ENCODE results near the gene BRI3. TPM values are rescaled to one million over a fixed set of nuclear protein-coding genes. Genes with fewer than 3 reads are reported as not detected.
A peak's percentile ranks its signal among the peaks of the same experiment; 100 is the strongest.

Gene BRI3, protein sequence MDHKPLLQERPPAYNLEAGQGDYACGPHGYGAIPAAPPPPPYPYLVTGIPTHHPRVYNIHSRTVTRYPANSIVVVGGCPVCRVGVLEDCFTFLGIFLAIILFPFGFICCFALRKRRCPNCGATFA
- total RNA-seq (ENCODE audit: low replicate concordance), result 151 and 190 TPM in 2 replicates
- long read RNA-seq, partial matches to known transcripts, result 0 of 2 reads
- long read RNA-seq, other reads (novel, unspliced or antisense), result 1 of 2 reads

DNA sequence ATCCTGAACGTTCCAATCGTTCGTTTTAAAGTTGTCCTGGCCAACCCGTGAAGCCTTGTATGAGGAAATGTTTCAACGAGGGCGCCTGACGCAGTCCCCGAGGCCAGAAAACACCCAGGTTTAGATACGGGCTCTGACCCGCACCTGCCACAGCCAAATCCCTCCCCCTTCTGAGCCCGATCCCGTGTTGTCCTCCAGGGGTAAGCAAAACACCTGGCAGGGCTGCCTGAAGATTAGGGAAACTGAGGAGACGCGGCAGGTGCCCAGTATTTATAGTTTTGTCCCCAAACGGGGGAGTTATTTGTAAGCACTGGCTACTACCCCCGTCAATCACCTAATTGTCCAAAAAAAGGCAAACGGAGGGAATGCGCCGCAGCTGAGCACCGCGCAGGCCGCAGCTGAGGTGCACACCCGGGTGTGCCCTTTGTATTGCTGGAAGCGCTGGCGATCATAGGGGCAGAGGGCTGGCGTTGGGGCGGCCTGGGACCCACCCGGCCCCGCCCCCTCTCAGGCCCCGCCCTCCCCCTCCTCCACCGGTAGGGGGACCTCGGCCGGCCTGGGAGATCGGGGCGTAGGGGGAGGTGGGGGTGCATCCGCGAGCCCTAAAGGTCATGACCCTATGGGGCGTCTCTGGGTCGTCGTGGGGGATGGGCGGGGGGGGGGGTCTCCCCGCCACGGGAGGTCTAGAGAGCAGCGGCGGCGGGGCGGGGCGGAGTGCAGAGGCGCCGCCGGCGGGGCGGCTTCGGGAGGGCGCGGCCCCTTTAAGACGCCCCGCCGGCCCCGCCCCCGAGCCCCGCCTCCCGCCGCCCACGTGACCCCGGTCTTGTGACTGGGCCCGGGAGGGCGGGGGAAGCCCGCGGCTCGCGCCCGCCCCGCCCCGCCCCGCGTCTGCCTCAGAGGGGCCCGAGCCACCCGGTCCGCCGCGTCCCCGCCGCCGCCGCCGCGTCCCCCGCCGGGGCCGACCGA is at the start of gene BRI3:
Gene BRI3 (plus strand): TSS at position 896 of the 966 bp plus-strand sequence. CDS start 110 bp downstream, outside the sequence.
- TF ChIP-seq CTCF (conservative IDR thresholded peaks at IDR 0.05), result no peak
- Mint-ChIP-seq H3K27ac (peak within 1 kb of the TSS; percentile 94), H3K4me3 (peak within 1 kb of the TSS; percentile 92), H3K36me3 (no peaks in the 10 kb centered on the region), H3K4me1 (ENCODE audit: unreplicated experiment) (peaks cover 19% of the 10 kb centered on the region), H3K27me3 (no peaks in the 10 kb centered on the region), H3K9me3 (no peaks in the 10 kb centered on the region)
- DNase-seq (ENCODE audit: extremely low spot score, unreplicated experiment), result peak; percentile 90

DNA sequence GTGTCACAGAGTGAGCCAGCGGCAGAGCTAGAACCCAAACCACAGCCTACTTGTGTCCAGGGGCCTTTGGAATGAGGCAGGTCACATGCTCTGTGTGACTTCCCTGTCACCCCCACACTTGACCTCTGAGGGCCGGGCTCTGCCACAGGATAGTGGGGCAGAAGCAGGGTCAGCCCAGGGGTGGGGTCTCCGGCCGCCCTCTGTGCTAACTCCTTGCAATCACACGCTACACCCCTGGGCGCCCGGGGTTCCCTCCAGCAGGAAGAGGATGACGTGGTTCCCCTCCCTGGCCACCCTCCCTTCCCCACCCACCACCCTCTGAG is 49.3 kb upstream of the BRI3 start:
- no peak for DNase-seq (ENCODE audit: extremely low spot score, unreplicated experiment)
- no peak overlapping the region for H3K27ac Mint-ChIP-seq
- no peaks in the 10 kb centered on the region for H3K4me1 Mint-ChIP-seq (ENCODE audit: unreplicated experiment)
- no peaks in the 10 kb centered on the region for H3K27me3 Mint-ChIP-seq
- no peaks in the 10 kb centered on the region for H3K9me3 Mint-ChIP-seq
- H3K36me3 Mint-ChIP-seq, result no peaks in the 10 kb centered on the region
- no peak overlapping the region for H3K4me3 Mint-ChIP-seq
- no peak for TF ChIP-seq CTCF (conservative IDR thresholded peaks at IDR 0.05)

- no peak overlapping the region for H3K27ac Mint-ChIP-seq
- no peaks in the 10 kb centered on the region for H3K27me3 Mint-ChIP-seq
- TF ChIP-seq CTCF (conservative IDR thresholded peaks at IDR 0.05), result no peak
Measured at GRCh38 chr7:98232799-98233198, 48.7 kb upstream of the BRI3 start.

DNA sequence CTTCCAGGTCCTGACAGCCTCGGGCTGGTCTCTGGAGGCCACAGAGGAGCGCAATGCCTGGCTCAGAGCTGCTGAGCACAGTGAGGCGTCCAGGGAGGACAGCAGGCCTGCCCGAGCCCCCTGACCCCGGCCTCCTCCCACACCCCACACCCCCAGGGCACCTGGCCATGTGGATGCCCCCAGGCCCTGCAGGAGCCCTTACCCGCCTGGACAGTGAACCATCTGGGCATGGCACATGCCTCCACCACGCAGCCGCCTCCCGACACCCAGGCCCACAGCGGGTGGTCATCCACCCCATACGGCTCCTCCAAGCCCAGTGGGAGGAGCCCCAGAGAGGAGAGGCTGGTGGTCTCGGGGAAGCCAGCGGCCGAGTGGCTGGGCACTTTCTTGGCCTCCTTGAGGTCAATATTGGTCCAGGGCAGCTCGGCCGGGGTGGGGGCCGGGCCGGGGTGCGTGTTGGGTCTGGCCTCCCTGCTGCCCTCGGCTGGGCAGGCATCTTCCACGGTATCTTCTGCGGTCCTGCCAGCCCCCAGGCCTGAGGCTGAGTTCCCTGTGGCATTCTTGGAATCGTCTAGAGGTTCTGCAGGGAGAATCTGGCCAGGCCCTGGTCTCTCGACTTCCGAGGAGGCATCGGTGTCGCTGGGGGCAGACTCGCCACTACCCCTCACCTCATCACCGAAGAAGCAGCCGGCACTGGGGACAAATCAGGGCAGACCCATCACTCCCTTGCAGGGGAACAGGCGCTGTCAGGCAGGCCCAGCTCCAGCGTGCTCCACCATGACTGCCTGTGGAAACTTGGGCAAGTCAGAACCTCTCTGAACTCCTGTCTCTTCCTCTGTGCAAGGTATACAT is 48.0 kb upstream of the BRI3 start:
- TF ChIP-seq CTCF (conservative IDR thresholded peaks at IDR 0.05), result no peak
- Mint-ChIP-seq H3K36me3 (no peaks in the 10 kb centered on the region), H3K27ac (no peak overlapping the region), H3K4me3 (no peak overlapping the region), H3K4me1 (ENCODE audit: unreplicated experiment) (no peaks in the 10 kb centered on the region), H3K27me3 (no peaks in the 10 kb centered on the region), H3K9me3 (no peaks in the 10 kb centered on the region)
- DNase-seq (ENCODE audit: extremely low spot score, unreplicated experiment), result no peak

More at GRCh38 chr7:98232799-98233198, 48.7 kb upstream of the BRI3 start:
- DNase-seq (ENCODE audit: extremely low spot score, unreplicated experiment), result no peak
- H3K4me1 Mint-ChIP-seq (ENCODE audit: unreplicated experiment), result no peaks in the 10 kb centered on the region
- no peak overlapping the region for H3K4me3 Mint-ChIP-seq
- H3K9me3 Mint-ChIP-seq, result no peaks in the 10 kb centered on the region
- no peaks in the 10 kb centered on the region for H3K36me3 Mint-ChIP-seq

DNA sequence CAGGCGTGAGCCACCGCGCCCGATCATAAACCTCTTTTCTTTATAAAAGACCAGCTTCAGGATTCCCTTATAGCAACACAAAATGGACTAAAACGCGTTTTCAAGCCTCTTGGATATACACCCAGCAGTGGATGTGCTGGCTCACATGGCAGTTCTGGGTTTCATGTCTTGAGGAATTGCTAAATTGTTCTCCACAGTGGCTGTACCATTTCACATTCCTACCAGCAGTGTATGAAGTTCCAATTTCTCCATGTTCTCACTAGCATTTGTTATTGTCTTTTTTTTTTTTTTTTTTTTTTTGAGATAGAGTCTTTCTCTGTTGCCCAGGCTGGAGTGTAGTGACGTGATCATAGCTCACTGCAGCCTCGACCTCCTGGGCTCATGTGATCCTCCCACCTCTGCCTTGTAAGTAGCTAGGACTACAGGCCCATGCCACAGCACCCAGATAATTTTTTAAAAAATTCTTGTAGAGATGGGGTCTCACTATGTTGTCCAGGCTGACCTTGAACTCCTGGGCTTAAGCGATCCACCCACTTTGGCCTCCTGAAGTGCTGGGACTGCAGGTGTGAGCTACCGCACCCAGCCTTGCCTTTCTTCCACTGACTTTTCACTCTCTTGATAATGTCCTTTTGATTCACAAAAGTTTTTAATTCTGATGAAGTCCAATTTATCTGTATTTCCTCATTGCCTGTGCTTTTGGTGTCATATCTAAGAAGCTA is 46.9 kb upstream of the BRI3 start:
- peak; percentile 17 for TF ChIP-seq CTCF (conservative IDR thresholded peaks at IDR 0.05)
- H3K27me3 Mint-ChIP-seq, result no peaks in the 10 kb centered on the region
- DNase-seq (ENCODE audit: extremely low spot score, unreplicated experiment), result no peak
- no peaks in the 10 kb centered on the region for H3K9me3 Mint-ChIP-seq
- H3K27ac Mint-ChIP-seq, result no peak overlapping the region
- no peak overlapping the region for H3K4me3 Mint-ChIP-seq
- no peaks in the 10 kb centered on the region for H3K4me1 Mint-ChIP-seq (ENCODE audit: unreplicated experiment)
- H3K36me3 Mint-ChIP-seq, result peaks cover 4% of the 10 kb centered on the region

Measured in type B pancreatic cell (in vitro differentiated cells).